OCI-LY7 (cell line): ENCODE measurements around the gene ENOX1. TPM values are rescaled to one million over a fixed set of nuclear protein-coding genes. Genes with fewer than 3 reads are reported as not detected.

Experiments
- BruUV-seq: library from RNA; stranded (reverse); fragments of 400-500 nt; replicated peaks from 2 replicates; lab custom pipeline; 2021; lab: Mats Ljungman, UMichigan
- CTCF ChIA-PET: fragments of 300-600 bp; sonication (Branson Sonifier 250); formaldehyde crosslinking; loops from one replicate; lab custom pipeline; 2022; ENCODE audit warnings: antibody characterized with exemption; ENCODE audit not compliant: unreplicated experiment; lab: Charles Lee
- POLR2A ChIA-PET: fragments of 300-600 bp; sonication (Branson Sonifier 250); formaldehyde crosslinking; loops from one replicate; lab custom pipeline; 2022; ENCODE audit warnings: antibody characterized with exemption; lab: Charles Lee
- DNase-seq: peaks from one replicate; pipeline ENCODE4 v3.0.0-alpha.2; 2015; ENCODE audit warnings: low spot score
- H2AFZ ChIP-seq: fragments of 200-600 bp; sonication (generic), shearing (Covaris generic); 2 replicates; pipeline ENCODE4 v1.6.1; 2014; ENCODE audit warnings: mild to moderate bottlenecking, antibody characterized with exemption, low read length, moderate library complexity
- H3K27ac ChIP-seq: fragments of 200-600 bp; sonication (generic); 2 replicates; pipeline ENCODE4 v1.5.1; 2014; ENCODE audit warnings: mixed run types, low read depth, mild to moderate bottlenecking, moderate library complexity, low read length, inconsistent platforms; ENCODE audit not compliant: poor library complexity, severe bottlenecking
- H3K36me3 ChIP-seq: fragments of 200-600 bp; sonication (generic); 2 replicates; pipeline ENCODE4 v1.6.1; 2014; ENCODE audit warnings: mild to moderate bottlenecking, antibody characterized with exemption, low read length, moderate library complexity, mixed read lengths; ENCODE audit not compliant: insufficient read depth
- H3K4me1 ChIP-seq: fragments of 200-600 bp; sonication (generic); 2 replicates; pipeline ENCODE4 v1.5.1; 2014; ENCODE audit warnings: mild to moderate bottlenecking, low read length; ENCODE audit not compliant: insufficient read depth, poor library complexity, severe bottlenecking
- H3K4me2 ChIP-seq: fragments of 200-600 bp; sonication (generic); 2 replicates; pipeline ENCODE4 v1.6.1; 2014; ENCODE audit warnings: mild to moderate bottlenecking, low read length
- H3K4me3 ChIP-seq: fragments of 200-600 bp; sonication (generic); 2 replicates; pipeline ENCODE4 v1.5.1; 2014; ENCODE audit warnings: mild to moderate bottlenecking, low read depth, low read length; ENCODE audit not compliant: poor library complexity, severe bottlenecking
- H3K79me2 ChIP-seq: fragments of 200-600 bp; sonication (generic); 2 replicates; pipeline ENCODE4 v1.6.1; 2016; ENCODE audit warnings: low read depth, mild to moderate bottlenecking, low read length, moderate library complexity, mixed read lengths; ENCODE audit not compliant: insufficient read depth
- H3K9me2 ChIP-seq: fragments of 200-600 bp; sonication (generic); 2 replicates; pipeline ENCODE4 v1.6.1; 2016; ENCODE audit warnings: mild to moderate bottlenecking, low read length, mixed read lengths; ENCODE audit not compliant: insufficient read depth
- H3K9me3 ChIP-seq: fragments of 200-600 bp; sonication (generic); 2 replicates; pipeline ENCODE4 v1.6.1; 2014; ENCODE audit warnings: mild to moderate bottlenecking, mixed run types, low read length, mixed read lengths
- H4K20me1 ChIP-seq: fragments of 200-600 bp; sonication (generic); 2 replicates; pipeline ENCODE4 v1.6.1; 2014; ENCODE audit warnings: mild to moderate bottlenecking, antibody characterized with exemption, low read length, moderate library complexity, mixed read lengths; ENCODE audit not compliant: insufficient read depth
- EZH2phosphoT487 ChIP-seq: fragments of 200-600 bp; sonication (generic); IDR thresholded peaks from 2 replicates; pipeline ENCODE4 v1.6.1; 2018; ENCODE audit warnings: low read depth, borderline replicate concordance, mild to moderate bottlenecking, mixed run types, antibody characterized with exemption, low read length, moderate library complexity, mixed read lengths
- intact Hi-C: fragments of 100-400 bp; cut with micrococcal nuclease; formaldehyde crosslinking; loops from one replicate; pipeline ENCODE4 v1.10.0; 2022; ENCODE audit not compliant: unreplicated experiment
- total RNA-seq, 2 experiments: library from RNA; depleted of rRNA in 1 of 2; stranded (reverse); fragments of >200 nt in 1 of 2; shearing (Covaris generic) in 1 of 2; gene quantifications; 2 replicates each; pipeline ENCODE4 v1.2.3, GENCODE V29; 2014 to 2022
- TF ChIP-seq, protein P1 (sequence below): fragments of 200-600 bp; sonication (generic); conservative IDR thresholded peaks from 2 replicates; pipeline ENCODE4 v1.5.1; 2014; ENCODE audit warnings: mild to moderate bottlenecking, antibody characterized with exemption, low read length, moderate library complexity, mixed read lengths

Gene ENOX1
- total RNA-seq, 2 experiments from 2014 or later: 0.03 TPM; not detected in 1

DNA sequence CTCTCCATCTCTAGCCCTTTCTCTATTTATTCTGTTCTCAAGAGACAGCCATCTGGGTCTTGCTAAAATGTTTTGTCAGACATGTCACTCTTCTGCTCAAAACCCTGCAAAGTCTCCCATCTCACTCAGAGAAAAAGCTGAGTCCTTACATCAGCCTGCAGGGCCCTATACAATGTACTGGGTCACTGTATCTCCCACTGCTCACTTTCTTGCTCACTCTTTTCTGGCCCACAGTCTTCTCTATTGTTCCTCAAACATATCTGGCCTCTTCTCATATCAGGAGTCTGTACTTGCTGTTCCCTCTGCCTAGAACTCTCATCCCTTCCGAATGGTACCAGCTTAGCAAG, 189.2 kb downstream of the ENOX1 start:
- no peak for DNase-seq
- Histone ChIP-seq H2AFZ (no peak overlapping the region), H3K4me1 (no peaks in the 10 kb centered on the region), H3K79me2 (no peaks in the 10 kb centered on the region), H3K4me2 (no peak overlapping the region), H4K20me1 (no peaks in the 10 kb centered on the region), H3K4me3 (no peak overlapping the region), H3K27ac (no peak overlapping the region), H3K9me2 (no peaks in the 10 kb centered on the region), H3K9me3 (no peaks in the 10 kb centered on the region), H3K36me3 (no peaks in the 10 kb centered on the region)
- intact Hi-C loops: no loop called here
- ChIA-PET CTCF (no interaction called here), POLR2A (no interaction called here)
- no peak for TF ChIP-seq EZH2phosphoT487
- TF ChIP-seq, protein P1, sequence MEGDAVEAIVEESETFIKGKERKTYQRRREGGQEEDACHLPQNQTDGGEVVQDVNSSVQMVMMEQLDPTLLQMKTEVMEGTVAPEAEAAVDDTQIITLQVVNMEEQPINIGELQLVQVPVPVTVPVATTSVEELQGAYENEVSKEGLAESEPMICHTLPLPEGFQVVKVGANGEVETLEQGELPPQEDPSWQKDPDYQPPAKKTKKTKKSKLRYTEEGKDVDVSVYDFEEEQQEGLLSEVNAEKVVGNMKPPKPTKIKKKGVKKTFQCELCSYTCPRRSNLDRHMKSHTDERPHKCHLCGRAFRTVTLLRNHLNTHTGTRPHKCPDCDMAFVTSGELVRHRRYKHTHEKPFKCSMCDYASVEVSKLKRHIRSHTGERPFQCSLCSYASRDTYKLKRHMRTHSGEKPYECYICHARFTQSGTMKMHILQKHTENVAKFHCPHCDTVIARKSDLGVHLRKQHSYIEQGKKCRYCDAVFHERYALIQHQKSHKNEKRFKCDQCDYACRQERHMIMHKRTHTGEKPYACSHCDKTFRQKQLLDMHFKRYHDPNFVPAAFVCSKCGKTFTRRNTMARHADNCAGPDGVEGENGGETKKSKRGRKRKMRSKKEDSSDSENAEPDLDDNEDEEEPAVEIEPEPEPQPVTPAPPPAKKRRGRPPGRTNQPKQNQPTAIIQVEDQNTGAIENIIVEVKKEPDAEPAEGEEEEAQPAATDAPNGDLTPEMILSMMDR: no peak
- no TSS peak for BruUV-seq

DNA sequence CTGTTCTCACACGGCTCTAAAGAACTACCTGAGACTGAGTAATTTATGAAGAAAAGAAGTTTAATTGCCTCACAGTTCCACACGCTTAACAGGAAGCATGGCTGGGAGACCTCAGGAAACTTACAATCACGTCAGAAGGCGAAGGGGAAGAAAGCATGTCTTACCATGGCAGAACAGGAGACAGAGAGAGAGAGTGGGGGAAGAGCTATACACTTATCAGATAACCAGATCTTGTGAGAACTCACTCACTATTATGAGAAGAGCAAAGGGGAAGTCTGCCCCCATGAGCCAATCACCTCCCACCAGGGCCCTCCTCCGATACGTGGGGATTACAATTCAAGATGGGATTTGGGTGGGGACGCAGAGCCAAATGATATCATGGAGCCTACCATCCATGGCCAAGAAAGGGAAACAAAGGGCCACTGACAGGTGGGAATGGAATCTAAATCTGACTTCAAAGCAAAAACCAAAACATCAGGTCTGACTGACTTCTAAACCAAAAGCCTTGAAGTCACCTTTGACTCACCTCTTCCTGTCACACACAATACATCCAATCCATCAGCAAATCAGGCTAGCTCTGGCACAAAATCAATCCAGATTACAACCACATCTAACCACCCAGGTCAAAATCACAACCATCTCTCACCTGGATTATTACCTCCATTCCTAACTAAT, 189.7 kb downstream of the ENOX1 start:
- intact Hi-C loops: no loop called here
- no peaks in the 10 kb centered on the region for H3K4me1 ChIP-seq
- no peaks in the 10 kb centered on the region for H3K9me2 ChIP-seq
- H3K36me3 ChIP-seq: no peaks in the 10 kb centered on the region
- H3K4me3 ChIP-seq: no peak overlapping the region
- no peaks in the 10 kb centered on the region for H3K9me3 ChIP-seq
- ChIA-PET POLR2A (no interaction called here), CTCF (no interaction called here)
- no peak overlapping the region for H3K4me2 ChIP-seq
- H3K79me2 ChIP-seq: no peaks in the 10 kb centered on the region
- TF ChIP-seq EZH2phosphoT487: no peak
- TF ChIP-seq, protein P1: no peak
- BruUV-seq: no TSS peak
- H3K27ac ChIP-seq: no peak overlapping the region
- no peak for DNase-seq
- H4K20me1 ChIP-seq: no peaks in the 10 kb centered on the region
- H2AFZ ChIP-seq: no peak overlapping the region

DNA sequence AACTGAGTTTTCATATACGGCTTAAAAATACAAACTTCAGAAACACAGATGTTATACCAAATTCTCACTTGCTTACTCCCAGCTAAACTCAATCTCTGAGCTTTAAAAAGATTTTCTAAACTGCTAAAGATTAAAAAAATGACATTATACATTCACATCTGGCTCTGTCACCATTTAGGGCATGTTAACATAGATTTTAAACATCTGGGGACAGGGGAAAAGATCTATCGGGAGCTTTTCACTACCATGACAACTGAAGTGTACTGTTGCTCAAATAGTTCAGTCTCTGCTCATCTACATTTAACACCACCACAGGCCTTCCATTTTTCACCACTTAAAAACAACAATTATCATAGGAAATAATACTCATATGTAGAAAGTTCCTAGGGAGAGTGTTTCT, 190.8 kb downstream of the ENOX1 start:
- Histone ChIP-seq H3K4me1 (no peaks in the 10 kb centered on the region), H3K4me2 (no peak overlapping the region), H3K36me3 (no peaks in the 10 kb centered on the region), H4K20me1 (no peaks in the 10 kb centered on the region), H3K27ac (no peak overlapping the region), H2AFZ (no peak overlapping the region), H3K9me3 (no peaks in the 10 kb centered on the region), H3K9me2 (no peaks in the 10 kb centered on the region), H3K79me2 (no peaks in the 10 kb centered on the region), H3K4me3 (no peak overlapping the region)
- no peak for DNase-seq
- intact Hi-C loops: no loop called here
- ChIA-PET CTCF (no interaction called here), POLR2A (no interaction called here)
- BruUV-seq: no TSS peak
- TF ChIP-seq EZH2phosphoT487: no peak
- TF ChIP-seq, protein P1: no peak
